GM10266 (cell line): Measurements from ENCODE around the gene CUL2.

ENCODE experiments used
- DNase-seq: peaks from one replicate; pipeline ENCODE4 v3.0.0; 2012; ENCODE audit errors: extremely low spot score
- CTCF ChIP-seq: IDR thresholded peaks from 2 replicates; pipeline ENCODE4 v1.5.1; 2012; ENCODE audit warnings: mild to moderate bottlenecking, low read depth; ENCODE audit not compliant: control insufficient read depth, insufficient read depth; ENCODE audit errors: missing control alignments

CUL2 gene

DNA sequence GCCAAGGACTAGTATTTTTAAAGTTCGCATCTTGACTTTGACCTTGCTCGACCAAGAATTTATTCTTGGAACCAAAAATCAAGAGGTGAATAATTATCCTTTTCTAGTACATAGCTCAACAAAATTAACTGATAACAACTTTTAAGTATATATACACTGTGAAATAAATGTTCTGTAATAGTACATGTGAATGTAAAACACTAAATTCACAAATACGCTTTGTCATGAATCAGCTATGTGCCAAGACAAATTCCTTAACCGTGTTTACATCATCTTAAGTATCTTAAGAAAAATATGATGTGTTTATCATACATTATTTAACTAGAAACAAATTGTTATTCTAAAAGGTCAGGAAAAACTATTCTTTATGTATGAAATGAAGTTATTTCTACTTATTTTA lies 83.3 kb downstream of the CUL2 start:
- DNase-seq: no peak
- TF ChIP-seq CTCF: no peak

DNA sequence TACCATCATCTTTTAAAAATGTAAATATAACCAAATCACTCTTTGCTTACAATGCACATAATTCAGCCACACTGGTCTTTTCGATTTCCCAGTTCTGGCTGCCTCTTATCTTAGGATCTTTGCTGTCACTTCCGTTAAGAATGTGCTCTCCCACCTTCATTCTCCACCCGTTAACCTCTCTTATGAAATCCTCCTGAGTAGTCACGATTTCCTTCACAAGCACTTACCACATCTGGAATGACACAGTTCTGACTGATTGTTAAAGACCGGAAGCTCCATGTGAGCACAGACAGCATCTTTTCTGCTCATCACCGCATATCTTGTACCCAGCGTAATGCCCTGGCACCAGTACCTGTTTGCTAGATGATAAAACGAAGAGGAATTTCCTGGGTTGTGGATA lies 84.3 kb downstream of the CUL2 start:
- no peak for DNase-seq
- TF ChIP-seq CTCF: no peak

DNA sequence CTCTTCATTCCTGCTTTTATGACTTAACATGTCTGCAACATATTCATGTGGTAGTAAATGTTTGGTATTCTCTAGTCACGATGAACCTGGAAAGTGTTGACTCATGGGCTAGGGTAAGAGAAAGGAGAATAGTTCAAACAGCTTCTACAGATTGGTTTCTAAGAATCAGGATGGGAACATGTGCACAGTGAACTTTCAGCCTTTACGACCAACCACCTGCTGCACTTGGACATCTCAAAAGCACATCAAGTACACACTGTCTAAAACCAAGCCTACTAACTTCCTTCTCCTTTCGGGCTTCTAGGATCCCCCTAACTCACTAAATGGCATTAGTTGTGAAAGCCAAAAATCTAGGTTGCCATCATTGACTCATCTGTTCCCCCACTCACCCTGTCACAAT lies 85.5 kb downstream of the CUL2 start:
- no peak for DNase-seq
- TF ChIP-seq CTCF: no peak

- no peak for TF ChIP-seq CTCF
- no peak for DNase-seq
Measured at GRCh38 chr10:35003906-35004305, 86.2 kb downstream of the CUL2 start.

DNA sequence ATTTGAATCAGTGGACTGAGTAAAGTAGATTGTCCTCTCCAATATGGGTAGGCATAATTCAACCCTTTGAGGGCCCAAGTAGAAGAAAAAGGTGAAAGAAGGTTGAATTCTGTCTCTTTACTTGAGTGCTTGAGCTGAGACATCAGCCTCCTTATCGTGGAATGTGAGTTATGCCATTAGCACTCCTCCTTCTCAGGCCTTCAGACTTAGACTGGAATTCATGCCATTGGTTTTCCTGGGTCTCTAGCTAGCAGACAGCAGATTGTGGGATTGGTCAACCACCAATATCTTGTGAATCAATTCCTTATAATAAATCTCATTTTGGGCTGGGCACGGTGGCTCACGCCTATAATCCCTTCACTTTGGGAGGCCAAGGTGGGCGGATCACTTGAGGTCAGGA lies 89.2 kb downstream of the CUL2 start:
- no peak for TF ChIP-seq CTCF
- DNase-seq: no peak

DNA sequence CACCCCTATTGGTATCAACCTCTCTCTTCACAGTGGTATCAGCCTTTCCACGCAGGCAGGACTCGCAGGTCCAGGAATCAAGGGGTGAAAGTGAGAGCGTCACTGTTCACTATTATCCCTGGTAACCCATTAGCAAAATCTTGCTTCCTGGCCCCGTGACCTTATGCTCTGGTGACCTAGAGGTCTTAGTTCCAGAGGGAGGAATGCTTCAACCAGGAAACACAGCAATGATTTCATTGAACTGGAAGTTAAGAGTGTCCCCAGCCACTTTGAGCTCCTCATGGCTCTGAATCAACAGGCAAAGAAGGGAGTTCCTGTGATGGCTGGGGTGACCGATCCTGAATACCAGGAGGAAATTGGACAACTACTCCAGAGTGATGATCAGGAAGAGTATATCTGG lies 90.6 kb downstream of the CUL2 start:
- DNase-seq: no peak
- TF ChIP-seq CTCF: no peak

- no peak for TF ChIP-seq CTCF
- DNase-seq: no peak
Measured at GRCh38 chr10:34998940-34999339, 91.2 kb downstream of the CUL2 start.
